ENCODE results near the gene EIF6. TPM values are rescaled to one million over a fixed set of nuclear protein-coding genes. Genes with fewer than 3 reads are reported as not detected.

EIF6 gene
- total RNA-seq, 1 donor from 2014 or later, result 124 TPM

GRCh38 chr20:35286077-35286898 is 1.7 kb upstream of the EIF6 start:
- no peak overlapping the region for H3K27ac ChIP-seq
- TF ChIP-seq CTCF (IDR thresholded peaks at IDR 0.05) (no peak), POLR2AphosphoS5 (IDR thresholded peaks at IDR 0.05; ENCODE audit: insufficient read depth in 1 of 2, low read depth in 1 of 2) (no peak), POLR2A (IDR thresholded peaks at IDR 0.05) (no peak)
- H3K4me1 ChIP-seq, result peaks cover 27% of the 10 kb centered on the region

GRCh38 chr20:35285806-35286076 is 1.2 kb upstream of the EIF6 start:
- Histone ChIP-seq H3K4me1 (peaks cover 29% of the 10 kb centered on the region), H3K9me3 (no peaks in the 10 kb centered on the region), H3K27ac (no peak overlapping the region), H3K36me3 (peaks cover 0 to 3% of the 10 kb centered on the region in 2 donors), H3K27me3 (no peaks in the 10 kb centered on the region), H3K4me3 (no peak overlapping the region)
- no peak for DNase-seq (ENCODE audit: extremely low spot score in 2 of 2)
- intact Hi-C loops (cut with DNase I), result no loop called here
- TF ChIP-seq POLR2A (IDR thresholded peaks at IDR 0.05), result no peak
- TF ChIP-seq CTCF (IDR thresholded peaks at IDR 0.05), result no peak
- TF ChIP-seq POLR2AphosphoS5 (IDR thresholded peaks at IDR 0.05; ENCODE audit: insufficient read depth in 1 of 2, low read depth in 1 of 2), result no peak

More at GRCh38 chr20:35286077-35286898, 1.7 kb upstream of the EIF6 start:
- H3K27me3 ChIP-seq, result no peaks in the 10 kb centered on the region
- peaks cover 0 to 2% of the 10 kb centered on the region in 2 donors for H3K36me3 ChIP-seq
- no peak for DNase-seq (ENCODE audit: extremely low spot score in 2 of 2)
- intact Hi-C loops (cut with DNase I), result no loop called here
- no peak overlapping the region for H3K4me3 ChIP-seq
- H3K9me3 ChIP-seq, result no peaks in the 10 kb centered on the region

GRCh38 chr20:35284992-35285805 is 627 bp upstream of the EIF6 start:
- DNase-seq (ENCODE audit: extremely low spot score in 2 of 2), result no peak
- Histone ChIP-seq H3K4me1 (peaks cover 35% of the 10 kb centered on the region), H3K27ac (peak overlapping the region; percentile 81), H3K27me3 (no peaks in the 10 kb centered on the region), H3K9me3 (no peaks in the 10 kb centered on the region), H3K36me3 (peaks cover 0 to 7% of the 10 kb centered on the region in 2 donors), H3K4me3 (peak overlapping the region; percentile 69 to 76)
- no peak for TF ChIP-seq POLR2A (IDR thresholded peaks at IDR 0.05)
- TF ChIP-seq CTCF (IDR thresholded peaks at IDR 0.05), result no peak
- TF ChIP-seq POLR2AphosphoS5 (IDR thresholded peaks at IDR 0.05; ENCODE audit: insufficient read depth in 1 of 2, low read depth in 1 of 2), result peak in 1 of 2 donors; percentile 20
- intact Hi-C loops (cut with DNase I), result no loop called here

- H3K9me3 ChIP-seq, result no peaks in the 10 kb centered on the region
- peak in 1 of 2 donors; percentile 18 for TF ChIP-seq POLR2AphosphoS5 (IDR thresholded peaks at IDR 0.05; ENCODE audit: insufficient read depth in 1 of 2, low read depth in 1 of 2)
- TF ChIP-seq POLR2A (IDR thresholded peaks at IDR 0.05), result no peak
- no peak for TF ChIP-seq CTCF (IDR thresholded peaks at IDR 0.05)
Measured at GRCh38 chr20:35283441-35284266, 918 bp downstream of the EIF6 start.

More at GRCh38 chr20:35283441-35284266, 918 bp downstream of the EIF6 start:
- intact Hi-C loops (cut with DNase I), result no loop called here
- H3K27ac ChIP-seq, result peak overlapping the region; percentile 81
- H3K27me3 ChIP-seq, result no peaks in the 10 kb centered on the region
- H3K36me3 ChIP-seq, result peaks cover 0 to 22% of the 10 kb centered on the region in 2 donors
- H3K4me3 ChIP-seq, result peak overlapping the region; percentile 69 to 76
- DNase-seq (ENCODE audit: extremely low spot score in 2 of 2), result no peak
- H3K4me1 ChIP-seq, result peaks cover 43% of the 10 kb centered on the region
